Measurements from ENCODE around the gene DMD. TPM values are rescaled to one million over a fixed set of nuclear protein-coding genes. Genes with fewer than 3 reads are reported as not detected.
A peak's percentile ranks its signal among the peaks of the same experiment; 100 is the strongest.

DMD gene
- total RNA-seq, 1 donor from 2014 or later: 22.2 TPM

DNA sequence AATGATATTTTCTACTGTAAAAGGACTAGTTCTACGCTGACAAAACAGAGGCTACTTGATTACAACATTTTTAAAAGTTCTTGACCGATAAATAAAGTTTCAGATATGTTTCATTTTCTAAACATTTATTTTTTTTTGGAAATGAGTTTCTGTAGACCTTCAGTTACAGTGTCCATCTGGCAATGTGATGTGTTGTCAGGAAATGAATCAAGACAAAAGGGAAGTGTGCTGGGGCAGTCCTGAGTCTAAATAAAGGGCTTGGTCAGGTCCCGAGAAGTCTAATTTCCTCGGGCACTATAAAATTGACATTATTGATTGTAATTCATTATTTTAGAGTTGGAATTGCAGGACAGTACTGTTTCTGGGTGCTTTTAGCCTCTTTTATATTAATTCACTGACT, 2082.5 kb downstream of the DMD start:
- Histone ChIP-seq H3K9ac (ENCODE audit: low read length) (no peak overlapping the region), H2AFZ (ENCODE audit: low read depth, low read length) (no peak overlapping the region), H3K79me2 (ENCODE audit: insufficient read depth, low read length) (no peaks in the 10 kb centered on the region), H3K4me3 (ENCODE audit: insufficient read depth, low read depth, low read length) (no peak overlapping the region), H4K20me1 (ENCODE audit: insufficient read depth, low read length) (no peaks in the 10 kb centered on the region), H3K9me3 (ENCODE audit: insufficient read depth, low read depth, low read length) (no peaks in the 10 kb centered on the region), H3K27ac (ENCODE audit: low read depth, low read length) (no peak overlapping the region), H3K4me1 (ENCODE audit: insufficient read depth, low read length) (peaks cover 3% of the 10 kb centered on the region), H3K36me3 (ENCODE audit: insufficient read depth, low read length) (no peaks in the 10 kb centered on the region), H3K27me3 (ENCODE audit: insufficient read depth, low read length) (no peaks in the 10 kb centered on the region), H3K4me2 (ENCODE audit: low read length) (no peak overlapping the region)
- TF ChIP-seq EZH2 (IDR thresholded peaks at IDR 0.05; ENCODE audit: insufficient read depth, low read length): no peak
- TF ChIP-seq, protein P1, sequence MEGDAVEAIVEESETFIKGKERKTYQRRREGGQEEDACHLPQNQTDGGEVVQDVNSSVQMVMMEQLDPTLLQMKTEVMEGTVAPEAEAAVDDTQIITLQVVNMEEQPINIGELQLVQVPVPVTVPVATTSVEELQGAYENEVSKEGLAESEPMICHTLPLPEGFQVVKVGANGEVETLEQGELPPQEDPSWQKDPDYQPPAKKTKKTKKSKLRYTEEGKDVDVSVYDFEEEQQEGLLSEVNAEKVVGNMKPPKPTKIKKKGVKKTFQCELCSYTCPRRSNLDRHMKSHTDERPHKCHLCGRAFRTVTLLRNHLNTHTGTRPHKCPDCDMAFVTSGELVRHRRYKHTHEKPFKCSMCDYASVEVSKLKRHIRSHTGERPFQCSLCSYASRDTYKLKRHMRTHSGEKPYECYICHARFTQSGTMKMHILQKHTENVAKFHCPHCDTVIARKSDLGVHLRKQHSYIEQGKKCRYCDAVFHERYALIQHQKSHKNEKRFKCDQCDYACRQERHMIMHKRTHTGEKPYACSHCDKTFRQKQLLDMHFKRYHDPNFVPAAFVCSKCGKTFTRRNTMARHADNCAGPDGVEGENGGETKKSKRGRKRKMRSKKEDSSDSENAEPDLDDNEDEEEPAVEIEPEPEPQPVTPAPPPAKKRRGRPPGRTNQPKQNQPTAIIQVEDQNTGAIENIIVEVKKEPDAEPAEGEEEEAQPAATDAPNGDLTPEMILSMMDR (IDR thresholded peaks at IDR 0.05; ENCODE audit: insufficient read depth, low read depth, low read length): no peak
- DNase-seq (ENCODE audit: low read depth) (no peak), FAIRE-seq (no peak)
- Mint-ChIP-seq H3K36me3 (ENCODE audit: low read depth, unreplicated experiment) (no peaks in the 10 kb centered on the region), H3K4me1 (ENCODE audit: low read depth, unreplicated experiment) (peaks cover 7% of the 10 kb centered on the region), H3K27me3 (ENCODE audit: low read depth, unreplicated experiment) (no peaks in the 10 kb centered on the region), H3K27ac (ENCODE audit: unreplicated experiment) (no peak overlapping the region), H3K4me3 (ENCODE audit: unreplicated experiment) (no peak overlapping the region), H3K9me3 (ENCODE audit: unreplicated experiment) (no peaks in the 10 kb centered on the region)

DNA sequence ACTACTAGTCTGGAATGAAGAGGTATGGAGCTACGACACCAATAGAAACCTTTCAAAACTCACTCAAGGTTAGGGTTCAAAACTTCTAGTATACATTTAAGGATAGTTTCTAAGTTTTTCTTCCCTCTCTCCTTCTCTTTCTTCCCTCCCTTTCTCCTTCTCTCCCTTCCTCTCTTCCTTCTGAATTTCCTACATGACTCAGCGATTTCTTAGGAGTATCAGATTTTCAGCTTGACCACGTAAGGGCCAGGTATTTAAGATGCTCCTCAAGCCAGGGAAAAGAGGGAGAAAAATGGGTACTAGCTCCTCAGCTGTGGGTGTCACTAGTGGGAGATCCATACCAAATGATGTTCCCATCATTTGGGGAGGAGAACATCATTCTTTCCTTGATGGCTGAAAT, 2083.6 kb downstream of the DMD start:
- no peaks in the 10 kb centered on the region for H3K27me3 ChIP-seq (ENCODE audit: insufficient read depth, low read length)
- H3K36me3 ChIP-seq (ENCODE audit: insufficient read depth, low read length): no peaks in the 10 kb centered on the region
- no peaks in the 10 kb centered on the region for H3K9me3 ChIP-seq (ENCODE audit: insufficient read depth, low read depth, low read length)
- H3K4me3 ChIP-seq (ENCODE audit: insufficient read depth, low read depth, low read length): no peak overlapping the region
- no peaks in the 10 kb centered on the region for H3K27me3 Mint-ChIP-seq (ENCODE audit: low read depth, unreplicated experiment)
- H2AFZ ChIP-seq (ENCODE audit: low read depth, low read length): no peak overlapping the region
- no peak overlapping the region for H3K27ac Mint-ChIP-seq (ENCODE audit: unreplicated experiment)
- no peaks in the 10 kb centered on the region for H4K20me1 ChIP-seq (ENCODE audit: insufficient read depth, low read length)
- H3K36me3 Mint-ChIP-seq (ENCODE audit: low read depth, unreplicated experiment): no peaks in the 10 kb centered on the region
- no peak for DNase-seq (ENCODE audit: low read depth)
- no peak overlapping the region for H3K4me3 Mint-ChIP-seq (ENCODE audit: unreplicated experiment)
- H3K9ac ChIP-seq (ENCODE audit: low read length): no peak overlapping the region
- H3K79me2 ChIP-seq (ENCODE audit: insufficient read depth, low read length): no peaks in the 10 kb centered on the region
- no peaks in the 10 kb centered on the region for H3K9me3 Mint-ChIP-seq (ENCODE audit: unreplicated experiment)
- FAIRE-seq: peak; percentile 32
- H3K4me1 Mint-ChIP-seq (ENCODE audit: low read depth, unreplicated experiment): peaks cover 7% of the 10 kb centered on the region
- no peak overlapping the region for H3K4me2 ChIP-seq (ENCODE audit: low read length)
- no peak overlapping the region for H3K27ac ChIP-seq (ENCODE audit: low read depth, low read length)
- no peak for TF ChIP-seq EZH2 (IDR thresholded peaks at IDR 0.05; ENCODE audit: insufficient read depth, low read length)
- TF ChIP-seq, protein P1 (IDR thresholded peaks at IDR 0.05; ENCODE audit: insufficient read depth, low read depth, low read length): no peak
- peaks cover 3% of the 10 kb centered on the region for H3K4me1 ChIP-seq (ENCODE audit: insufficient read depth, low read length)

DNA sequence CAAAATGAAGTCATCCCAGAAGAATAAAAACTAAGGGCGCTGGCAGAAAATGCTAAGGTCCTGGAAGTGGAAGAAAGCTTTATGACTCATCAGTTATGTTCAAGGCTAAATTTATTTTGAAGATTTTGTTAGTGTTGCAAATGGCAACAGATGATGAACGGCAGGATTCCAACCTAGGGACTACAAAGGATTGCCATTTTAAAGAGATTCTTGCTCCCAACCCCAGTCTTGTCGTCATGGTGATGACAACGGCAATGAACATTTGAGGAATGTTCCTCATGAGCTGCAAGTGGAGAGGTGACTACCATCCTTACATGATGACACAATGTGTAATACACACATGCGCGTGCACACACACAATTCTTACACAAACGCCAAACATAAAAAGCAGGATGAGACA, 2085.1 kb downstream of the DMD start:
- H3K36me3 Mint-ChIP-seq (ENCODE audit: low read depth, unreplicated experiment): no peaks in the 10 kb centered on the region

More for the DNA sequence above, 2085.1 kb downstream of the DMD start:
- Histone ChIP-seq H4K20me1 (ENCODE audit: insufficient read depth, low read length) (no peaks in the 10 kb centered on the region), H3K27ac (ENCODE audit: low read depth, low read length) (peak overlapping the region; percentile 63), H3K27me3 (ENCODE audit: insufficient read depth, low read length) (no peaks in the 10 kb centered on the region), H3K9ac (ENCODE audit: low read length) (peak overlapping the region; percentile 41), H3K4me1 (ENCODE audit: insufficient read depth, low read length) (peaks cover 3% of the 10 kb centered on the region), H3K79me2 (ENCODE audit: insufficient read depth, low read length) (no peaks in the 10 kb centered on the region), H3K36me3 (ENCODE audit: insufficient read depth, low read length) (no peaks in the 10 kb centered on the region), H3K4me2 (ENCODE audit: low read length) (peak overlapping the region; percentile 77), H3K4me3 (ENCODE audit: insufficient read depth, low read depth, low read length) (peak overlapping the region; percentile 28), H3K9me3 (ENCODE audit: insufficient read depth, low read depth, low read length) (no peaks in the 10 kb centered on the region), H2AFZ (ENCODE audit: low read depth, low read length) (peak overlapping the region; percentile 10)
- Mint-ChIP-seq H3K4me1 (ENCODE audit: low read depth, unreplicated experiment) (peaks cover 7% of the 10 kb centered on the region), H3K4me3 (ENCODE audit: unreplicated experiment) (no peak overlapping the region), H3K27ac (ENCODE audit: unreplicated experiment) (peak overlapping the region; percentile 82), H3K27me3 (ENCODE audit: low read depth, unreplicated experiment) (no peaks in the 10 kb centered on the region), H3K9me3 (ENCODE audit: unreplicated experiment) (no peaks in the 10 kb centered on the region)
- DNase-seq (ENCODE audit: low read depth): peak; percentile 81
- TF ChIP-seq EZH2 (IDR thresholded peaks at IDR 0.05; ENCODE audit: insufficient read depth, low read length): no peak
- TF ChIP-seq, protein P1 (IDR thresholded peaks at IDR 0.05; ENCODE audit: insufficient read depth, low read depth, low read length): no peak
- peak; percentile 95 for FAIRE-seq

All from astrocyte (in vitro differentiated cells and primary cell).